H1 (cell line): ENCODE data around the gene COL27A1. TPM values are rescaled to one million over a fixed set of nuclear protein-coding genes. Genes with fewer than 3 reads are reported as not detected.

Experiments
- CTCF ChIA-PET: fragments of 300-600 bp; sonication (Branson Sonifier 250); formaldehyde crosslinking; loops from one replicate; lab custom pipeline; 2021; ENCODE audit not compliant: partially characterized antibody; lab: Charles Lee
- POLR2A ChIA-PET: fragments of 300-600 bp; sonication (Branson Sonifier 250); formaldehyde crosslinking; loops from one replicate; lab custom pipeline; 2021; ENCODE audit warnings: inconsistent platforms; ENCODE audit not compliant: partially characterized antibody; lab: Charles Lee
- DNase-seq, 2 experiments: peaks; one replicate each; pipeline versions ENCODE4 v3.0.0 to v3.0.0-alpha.2; 2010 to 2022; ENCODE audit warnings: low spot score in 2 of 2, low read depth in 1 of 2, mixed read lengths in 1 of 2
- FAIRE-seq: peaks from 2 replicates; lab custom pipeline; 2011; peaks lifted over from hg19 to GRCh38; lab: Jason Lieb, UNC
- H2AFZ ChIP-seq: 2 replicates; pipeline ENCODE4 v1.8.1; 2012; ENCODE audit warnings: low read length, inconsistent platforms
- H2AK5ac ChIP-seq: 2 replicates; pipeline ENCODE4 v1.6.1; 2013; ENCODE audit warnings: low read depth, low read length
- H2BK120ac ChIP-seq: replicated peaks from 2 replicates; pipeline ENCODE3; 2013; ENCODE audit warnings: low read depth, low read length, inconsistent platforms
- H2BK12ac ChIP-seq: 2 replicates; pipeline ENCODE4 v1.6.1; 2013; ENCODE audit warnings: low read depth, low read length
- H2BK15ac ChIP-seq: 2 replicates; pipeline ENCODE4 v1.6.1; 2013; ENCODE audit warnings: low read length
- H2BK20ac ChIP-seq: 2 replicates; pipeline ENCODE4 v1.6.1; 2013; ENCODE audit warnings: low read length
- H2BK5ac ChIP-seq: 2 replicates; pipeline ENCODE4 v1.6.1; 2013; ENCODE audit warnings: low read depth, low read length
- H3K14ac ChIP-seq: 2 replicates; pipeline ENCODE4 v1.6.1; 2013; ENCODE audit warnings: inconsistent platforms; ENCODE audit not compliant: insufficient read length
- H3K18ac ChIP-seq: 2 replicates; pipeline ENCODE4 v1.6.1; 2013; ENCODE audit warnings: low read length; ENCODE audit errors: extremely low read depth
- H3K23ac ChIP-seq: 2 replicates; pipeline ENCODE4 v1.6.1; 2013; ENCODE audit warnings: inconsistent platforms; ENCODE audit not compliant: insufficient read length
- H3K23me2 ChIP-seq: 2 replicates; pipeline ENCODE4 v1.6.1; 2013; ENCODE audit warnings: low read depth, low read length
- H3K27ac ChIP-seq: 2 replicates; pipeline ENCODE4 v1.6.1; 2011; ENCODE audit warnings: low read depth, low read length, inconsistent platforms
- H3K27me3 ChIP-seq, 4 experiments: replicated peaks in 1 of 4; 1 replicate in 1 of 4; 2 replicates in 3 of 4; pipeline versions ENCODE4 v1.6.1 to v1.8.1; 2011 to 2013; ENCODE audit warnings: low read length in 3 of 4, mild to moderate bottlenecking in 3 of 4, inconsistent platforms in 2 of 4, mixed read lengths in 2 of 4, moderate library complexity in 1 of 4; ENCODE audit not compliant: control insufficient read depth in 3 of 4, insufficient read depth in 3 of 4; ENCODE audit errors: extremely low read depth in 1 of 4
- H3K36me3 ChIP-seq, 4 experiments: 2 replicates each; pipeline versions ENCODE4 v1.6.1 to v1.8.1; 2011 to 2013; ENCODE audit warnings: mild to moderate bottlenecking in 4 of 4, low read length in 3 of 4, moderate library complexity in 2 of 4, control low read depth in 1 of 4, inconsistent platforms in 1 of 4; ENCODE audit not compliant: insufficient read depth in 4 of 4, control insufficient read depth in 2 of 4
- H3K4ac ChIP-seq: replicated peaks from 2 replicates; pipeline ENCODE3; 2013; ENCODE audit warnings: low read length, low read depth, mixed read lengths, inconsistent platforms; ENCODE audit not compliant: insufficient read length
- H3K4me1 ChIP-seq, 4 experiments: replicated peaks in 1 of 4; 1 replicate in 1 of 4; 2 replicates in 3 of 4; pipeline versions ENCODE4 v1.6.1 to v1.8.1; 2011 to 2013; ENCODE audit warnings: low read length in 3 of 4, inconsistent platforms in 2 of 4, mixed read lengths in 1 of 4; ENCODE audit not compliant: insufficient read depth in 4 of 4, control insufficient read depth in 3 of 4
- H3K4me2 ChIP-seq, 2 experiments: 2 replicates each; pipeline versions ENCODE4 v1.6.1 to v1.8.1; 2011 to 2013; ENCODE audit warnings: low read depth in 2 of 2, low read length in 2 of 2, control low read depth in 1 of 2, inconsistent platforms in 1 of 2, mild to moderate bottlenecking in 1 of 2; ENCODE audit not compliant: insufficient read depth in 1 of 2
- H3K4me3 ChIP-seq, 4 experiments: fragments of 200-600, 300-600 bp in 1 of 4; sonication (generic), shearing (Covaris generic), sonication (Bioruptor Twin) in 1 of 4; 2 replicates each; pipeline versions ENCODE4 v1.5.1 to v1.8.1; 2011 to 2016; ENCODE audit warnings: low read length in 4 of 4, low read depth in 3 of 4, control low read depth in 2 of 4, inconsistent platforms in 2 of 4, mild to moderate bottlenecking in 2 of 4, mixed read lengths in 1 of 4, moderate library complexity in 1 of 4; ENCODE audit not compliant: insufficient read depth in 2 of 4; ENCODE audit errors: extremely low read depth in 1 of 4
- H3K56ac ChIP-seq: replicated peaks from 2 replicates; pipeline ENCODE3; 2013; ENCODE audit warnings: low read depth, mild to moderate bottlenecking, mixed read lengths, low read length, inconsistent platforms; ENCODE audit not compliant: insufficient read length
- H3K79me1 ChIP-seq: 2 replicates; pipeline ENCODE4 v1.6.1; 2013; ENCODE audit warnings: low read depth, low read length, control low read depth
- H3K79me2 ChIP-seq, 2 experiments: 2 replicates each; pipeline versions ENCODE4 v1.6.1 to v1.8.1; 2012 to 2013; ENCODE audit warnings: low read length in 2 of 2, mild to moderate bottlenecking in 2 of 2, inconsistent platforms in 1 of 2; ENCODE audit not compliant: insufficient read depth in 2 of 2, control insufficient read depth in 1 of 2
- H3K9ac ChIP-seq, 4 experiments: replicated peaks in 1 of 4; 1 replicate in 1 of 4; 2 replicates in 3 of 4; pipeline versions ENCODE4 v1.6.1 to v1.8.1; 2011 to 2013; ENCODE audit warnings: low read depth in 3 of 4, low read length in 3 of 4, control low read depth in 2 of 4, mild to moderate bottlenecking in 2 of 4, moderate library complexity in 2 of 4, inconsistent platforms in 1 of 4; ENCODE audit errors: extremely low read depth in 1 of 4
- H3K9me3 ChIP-seq, 2 experiments: 2 replicates each; pipeline versions ENCODE4 v1.6.1 to v1.8.1; 2012 to 2013; ENCODE audit warnings: mild to moderate bottlenecking in 2 of 2, moderate library complexity in 2 of 2, control low read depth in 1 of 2, inconsistent platforms in 1 of 2, low read depth in 1 of 2, low read length in 1 of 2, mixed read lengths in 1 of 2; ENCODE audit not compliant: insufficient read depth in 2 of 2
- H4K20me1 ChIP-seq, 2 experiments: replicated peaks in 1 of 2; 2 replicates each; pipeline versions ENCODE3 to v1.8.1; 2011 to 2013; ENCODE audit warnings: inconsistent platforms in 2 of 2, low read length in 2 of 2, mild to moderate bottlenecking in 1 of 2; ENCODE audit not compliant: insufficient read depth in 2 of 2, control insufficient read depth in 1 of 2
- H4K5ac ChIP-seq: 2 replicates; pipeline ENCODE4 v1.6.1; 2013; ENCODE audit warnings: low read length, low read depth, mixed read lengths, inconsistent platforms; ENCODE audit not compliant: insufficient read length
- H4K8ac ChIP-seq: 2 replicates; pipeline ENCODE4 v1.8.0; 2013; ENCODE audit warnings: mild to moderate bottlenecking, moderate library complexity, low read length, inconsistent platforms; ENCODE audit not compliant: insufficient read depth; ENCODE audit errors: extremely low read depth
- H4K91ac ChIP-seq: replicated peaks from 2 replicates; pipeline ENCODE3; 2013; ENCODE audit warnings: low read length, mixed read lengths, inconsistent platforms; ENCODE audit not compliant: insufficient read length
- ASH2L ChIP-seq: fragments of 200-600, 300-600 bp; sonication (generic); IDR thresholded peaks from one replicate; pipeline ENCODE4 v1.7.1; 2017; ENCODE audit warnings: low read length
- CBX5 ChIP-seq: fragments of 300-800, 300-1000 bp; sonication (generic); IDR thresholded peaks from 2 replicates; pipeline ENCODE4 v1.7.1; 2016; ENCODE audit warnings: antibody characterized with exemption, low read length, low read depth
- CTBP2 ChIP-seq: IDR thresholded peaks from 2 replicates; pipeline ENCODE4 v1.7.0; 2011; ENCODE audit warnings: borderline replicate concordance, mild to moderate bottlenecking, moderate library complexity, mixed read lengths, low read length; ENCODE audit not compliant: insufficient read depth, insufficient read length
- FOSL1 ChIP-seq: IDR thresholded peaks from 2 replicates; pipeline ENCODE4 v1.6.1; 2011; ENCODE audit warnings: mild to moderate bottlenecking, low read depth, low read length, moderate library complexity; ENCODE audit not compliant: insufficient read depth
- JUN ChIP-seq: IDR thresholded peaks from 2 replicates; pipeline ENCODE4 v1.6.1; 2011; ENCODE audit warnings: low read depth, mild to moderate bottlenecking, improper control_type of control experiment, low read length
- NANOG ChIP-seq: IDR thresholded peaks from 2 replicates; pipeline ENCODE4 v1.6.1; 2011; ENCODE audit warnings: low read length, low read depth, mild to moderate bottlenecking, inconsistent platforms; ENCODE audit not compliant: insufficient read depth, poor library complexity, severe bottlenecking
- PHF8 ChIP-seq: fragments of 200-600 bp; sonication (generic); conservative IDR thresholded peaks from 2 replicates; pipeline ENCODE4 v1.7.1; 2012; ENCODE audit warnings: low read depth, mild to moderate bottlenecking, inconsistent platforms, low read length, moderate library complexity
- RFX5 ChIP-seq: IDR thresholded peaks from 2 replicates; pipeline ENCODE4 v1.6.1; 2011; ENCODE audit warnings: low read depth, low read length, improper control_type of control experiment, borderline replicate concordance
- RNF2 ChIP-seq: fragments of 200-900, 300-1000 bp; sonication (generic); IDR thresholded peaks from 2 replicates; pipeline ENCODE4 v1.7.1; 2016; ENCODE audit warnings: borderline replicate concordance, low read depth, mild to moderate bottlenecking, antibody characterized with exemption, low read length; ENCODE audit not compliant: poor library complexity, severe bottlenecking; ENCODE audit errors: missing control alignments
- RXRA ChIP-seq: IDR thresholded peaks from 2 replicates; pipeline ENCODE4 v1.6.1; 2011; ENCODE audit warnings: low read depth, mild to moderate bottlenecking, low read length, moderate library complexity; ENCODE audit not compliant: insufficient read depth
- SIRT6 ChIP-seq: IDR thresholded peaks from one replicate; pipeline ENCODE4 v1.7.1; 2012; ENCODE audit warnings: low read length, inconsistent platforms
- SP1 ChIP-seq: IDR thresholded peaks from 2 replicates; pipeline ENCODE4 v1.6.1; 2011; ENCODE audit warnings: low read depth, low read length
- TAF1 ChIP-seq: IDR thresholded peaks from 2 replicates; pipeline ENCODE4 v1.6.1; 2011; ENCODE audit warnings: mild to moderate bottlenecking, low read depth, low read length
- WGBS, 2 experiments: shearing (Covaris generic) in 1 of 2; methylation state at CpG; one replicate each; pipeline versions ENCODE4 v1.1.6 to v1.1.7; 2013 to 2015; ENCODE audit warnings: low lambda C conversion rate in 2 of 2, mixed read lengths in 2 of 2, inconsistent platforms in 1 of 2, low coverage in 1 of 2, missing lambda C conversion rate in 1 of 2; ENCODE audit not compliant: insufficient replicate concordance in 2 of 2, insufficient coverage in 1 of 2, insufficient read length in 1 of 2; ENCODE audit errors: extremely low coverage in 1 of 2, missing lambda C conversion rate in 1 of 2; 5-methylcytosine and 5-hydroxymethylcytosine counted together
- polyA plus RNA-seq, 7 experiments: library from polyadenylated mRNA; depleted of rRNA in 3 of 7; stranded (reverse) in 5 of 7; unstranded in 2 of 7; fragments of >200 nt in 5 of 7; fragments of 200-250 nt in 2 of 7; gene quantifications; 1 replicate in 5 of 7; 2 replicates in 1 of 7; 4 replicates in 1 of 7; pipeline versions ENCODE4 v1.2.1 to v1.2.3, GENCODE V29; 2011 to 2013; ENCODE audit warnings: missing spikeins in 2 of 7, mixed read lengths in 2 of 7
- total RNA-seq: library from RNA; stranded (reverse); fragmentation: NEBNext Ultra II Directional; extraction: Animal tissue kit (Norgen Biotek cat#: 25700); gene quantifications from 2 replicates; pipeline ENCODE4 v1.2.1, GENCODE V29; 2021

Gene COL27A1
- total and polyA plus RNA-seq, 2 of the 8 experiments (the other 6 are each of a cell fraction or from before 2014, with no cell fraction given) = 15.1 to 22.8 TPM

- H3K4me2 ChIP-seq = no peak overlapping the region
- FAIRE-seq (no peak), DNase-seq (no peak)
- H3K36me3 ChIP-seq = peaks cover 15 to 73% (median 55%) of the 10 kb centered on the region in 4 experiments
- H3K79me2 ChIP-seq = no peaks in the 10 kb centered on the region
- CTCF ChIA-PET = interaction anchor here (1.5 to 2.8 kb wide), 2 partner anchors 52 to 63 kb away, joined by 4 to 14 read pairs; no protein-coding TSS in a partner anchor
- no peaks in the 10 kb centered on the region for H3K4me1 ChIP-seq
- H4K5ac ChIP-seq = no peak overlapping the region
- no peak overlapping the region for H3K27ac ChIP-seq
- H3K27me3 ChIP-seq = no peaks in the 10 kb centered on the region
- no peaks in the 10 kb centered on the region for H3K23me2 ChIP-seq
- no peak overlapping the region for H2AK5ac ChIP-seq
- no peak overlapping the region for H4K91ac ChIP-seq
- no peak overlapping the region for H2BK20ac ChIP-seq
- no peak overlapping the region for H3K23ac ChIP-seq
- H4K8ac ChIP-seq = no peak overlapping the region
- H3K18ac ChIP-seq = no peak overlapping the region
- no peak overlapping the region for H2BK120ac ChIP-seq
- H2AFZ ChIP-seq = no peak overlapping the region
- no peaks in the 10 kb centered on the region for H3K79me1 ChIP-seq
- H3K9ac ChIP-seq = no peak overlapping the region
- no peak overlapping the region for H2BK12ac ChIP-seq
- POLR2A ChIA-PET = interaction anchor here (1.1 to 1.9 kb wide), 2 partner anchors 21 to 46 kb away, joined by 3 to 4 read pairs; no protein-coding TSS in a partner anchor
- 93% methylated on average over 5 of the region's 5 CpGs; no CpG with 5 or more reads in 1 of the 2 experiments for WGBS, 2 experiments
- no peak overlapping the region for H3K56ac ChIP-seq
- H2BK5ac ChIP-seq = no peak overlapping the region
- no peaks in the 10 kb centered on the region for H3K9me3 ChIP-seq
- H4K20me1 ChIP-seq = peaks cover 0 to 2% of the 10 kb centered on the region in 2 experiments
- no peak overlapping the region for H3K4me3 ChIP-seq
- H2BK15ac ChIP-seq = no peak overlapping the region
- H3K4ac ChIP-seq = no peak overlapping the region
- no peak overlapping the region for H3K14ac ChIP-seq
- no peak for TF ChIP-seq RNF2
- TF ChIP-seq FOSL1 = no peak
- TF ChIP-seq RFX5 = no peak
- no peak for TF ChIP-seq ASH2L
- no peak for TF ChIP-seq CBX5
- TF ChIP-seq NANOG = no peak
- TF ChIP-seq SIRT6 = no peak
- TF ChIP-seq TAF1 = no peak
- no peak for TF ChIP-seq SP1
- TF ChIP-seq PHF8 = no peak
- no peak for TF ChIP-seq RXRA
- no peak for TF ChIP-seq CTBP2
- TF ChIP-seq JUN = no peak
These were observed 187.6 kb downstream of the COL27A1 start for GRCh38 chr9:114342755-114343440.
